Measurements from ENCODE around the gene APOM.

- TF ChIP-seq, protein P1, sequence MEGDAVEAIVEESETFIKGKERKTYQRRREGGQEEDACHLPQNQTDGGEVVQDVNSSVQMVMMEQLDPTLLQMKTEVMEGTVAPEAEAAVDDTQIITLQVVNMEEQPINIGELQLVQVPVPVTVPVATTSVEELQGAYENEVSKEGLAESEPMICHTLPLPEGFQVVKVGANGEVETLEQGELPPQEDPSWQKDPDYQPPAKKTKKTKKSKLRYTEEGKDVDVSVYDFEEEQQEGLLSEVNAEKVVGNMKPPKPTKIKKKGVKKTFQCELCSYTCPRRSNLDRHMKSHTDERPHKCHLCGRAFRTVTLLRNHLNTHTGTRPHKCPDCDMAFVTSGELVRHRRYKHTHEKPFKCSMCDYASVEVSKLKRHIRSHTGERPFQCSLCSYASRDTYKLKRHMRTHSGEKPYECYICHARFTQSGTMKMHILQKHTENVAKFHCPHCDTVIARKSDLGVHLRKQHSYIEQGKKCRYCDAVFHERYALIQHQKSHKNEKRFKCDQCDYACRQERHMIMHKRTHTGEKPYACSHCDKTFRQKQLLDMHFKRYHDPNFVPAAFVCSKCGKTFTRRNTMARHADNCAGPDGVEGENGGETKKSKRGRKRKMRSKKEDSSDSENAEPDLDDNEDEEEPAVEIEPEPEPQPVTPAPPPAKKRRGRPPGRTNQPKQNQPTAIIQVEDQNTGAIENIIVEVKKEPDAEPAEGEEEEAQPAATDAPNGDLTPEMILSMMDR (IDR thresholded peaks at IDR 0.05; ENCODE audit: low read length), result no peak
- no peak for TF ChIP-seq EZH2 (IDR thresholded peaks at IDR 0.05; ENCODE audit: borderline replicate concordance, low read length)
Measured at GRCh38 chr6:31634969-31635575, 20.6 kb upstream of the APOM start.
